GM18511 (cell line): ENCODE measurements around the gene RNASE13.
A peak's percentile ranks its signal among the peaks of the same experiment; 100 is the strongest.
"Not testable (repeated sequence)": the region's sequence is repeated elsewhere in the genome, so short reads cannot be mapped to it uniquely, and the experiment has no call there.

ENCODE experiments used
- ATAC-seq: cut with Tn5 transposase; IDR thresholded peaks from one replicate; pipeline ENCODE4 v1.9.1; 2021; ENCODE audit warnings: mild to moderate bottlenecking, moderate library complexity; ENCODE audit not compliant: unreplicated experiment

The RNASE13 gene

GRCh38 chr14:21043387-21043973 lies 8.9 kb upstream of the RNASE13 start:
- ATAC-seq, result no peak

GRCh38 chr14:21042918-21043317 lies 8.3 kb upstream of the RNASE13 start:
- ATAC-seq, result no peak

- no peak for ATAC-seq
Measured at GRCh38 chr14:21041676-21042433, 7.2 kb upstream of the RNASE13 start, which contains the start of gene RNASE7. TSS of gene RNASE7 (plus strand) at chr14:21042362. CDS start at chr14:21042993, 631 bp downstream.

- ATAC-seq, result not testable (repeated sequence)
Measured at GRCh38 chr14:21040941-21041340, 6.3 kb upstream of the RNASE13 start.

GRCh38 chr14:21040370-21040925 lies 5.8 kb upstream of the RNASE13 start:
- ATAC-seq, result no peak

- ATAC-seq, result peak; percentile 51
Measured at GRCh38 chr14:21039585-21040369, 5.2 kb upstream of the RNASE13 start.

GRCh38 chr14:21038441-21039422 lies 4.1 kb upstream of the RNASE13 start:
- no peak for ATAC-seq

GRCh38 chr14:21037156-21037555 lies 2.5 kb upstream of the RNASE13 start:
- no peak for ATAC-seq

GRCh38 chr14:21036751-21037150 lies 2.1 kb upstream of the RNASE13 start:
- ATAC-seq, result no peak

GRCh38 chr14:21033133-21033698 lies 1.4 kb downstream of the RNASE13 start:
- ATAC-seq, result no peak

GRCh38 chr14:21032326-21033132 lies 2.1 kb downstream of the RNASE13 start:
- no peak for ATAC-seq

GRCh38 chr14:21030531-21030930 lies 4.1 kb downstream of the RNASE13 start:
- ATAC-seq, result no peak

- ATAC-seq, result no peak
Measured at GRCh38 chr14:21029917-21030316, 4.7 kb downstream of the RNASE13 start, which contains the start of gene TPPP2. TSS of gene TPPP2 (plus strand) at chr14:21030217. CDS start at chr14:21030582, 365 bp downstream.

GRCh38 chr14:21026988-21027315 lies 7.7 kb downstream of the RNASE13 start:
- ATAC-seq, result no peak

- no peak for ATAC-seq
Measured at GRCh38 chr14:21026274-21026987, 8.2 kb downstream of the RNASE13 start.

GRCh38 chr14:21025371-21026273 lies 9.0 kb downstream of the RNASE13 start:
- no peak for ATAC-seq

GRCh38 chr14:21024585-21025370 lies 9.8 kb downstream of the RNASE13 start, which contains the start of gene NDRG2:
TSS of gene NDRG2 (minus strand) at chr14:21025061. CDS start at chr14:21023315, 1,746 bp downstream.
- no peak for ATAC-seq
